ENCODE data around the gene NUF2. TPM values are rescaled to one million over a fixed set of nuclear protein-coding genes. Genes with fewer than 3 reads are reported as not detected.

NUF2 gene
- total RNA-seq, 1 experiment from 2014 or later: 30.7 TPM

GRCh38 chr1:163300568-163300967 is 21.2 kb upstream of the NUF2 start:
- Histone ChIP-seq H2BK15ac (ENCODE audit: low read depth, low read length) (no peak overlapping the region), H2BK5ac (ENCODE audit: insufficient read length, low read length) (no peak overlapping the region), H4K5ac (ENCODE audit: insufficient read length, low read depth, low read length) (no peak overlapping the region), H3K23me2 (ENCODE audit: insufficient read length, low read depth, low read length, poor library complexity, severe bottlenecking) (no peaks in the 10 kb centered on the region), H4K91ac (ENCODE audit: insufficient read length, low read depth, low read length) (no peak overlapping the region), H2BK12ac (ENCODE audit: insufficient read length, low read depth, low read length) (no peak overlapping the region), H3K18ac (ENCODE audit: insufficient read length, low read depth, low read length) (no peak overlapping the region), H2BK120ac (ENCODE audit: low read depth, low read length, poor library complexity, severe bottlenecking) (no peak overlapping the region), H2AK5ac (ENCODE audit: insufficient read length, low read length) (no peak overlapping the region), H2AFZ (ENCODE audit: low read length) (no peak overlapping the region), H4K8ac (replicated peaks; ENCODE audit: insufficient read length, low read depth, low read length) (no peak overlapping the region), H3K14ac (ENCODE audit: insufficient read depth, low read length) (no peak overlapping the region), H3K9ac (ENCODE audit: extremely low read depth, insufficient read length, low read length) (no peak overlapping the region), H3K4me2 (ENCODE audit: insufficient read depth, insufficient read length, low read length) (no peak overlapping the region), H3K23ac (ENCODE audit: insufficient read length, low read depth, low read length) (no peak overlapping the region), H3K9me3 (ENCODE audit: control insufficient read depth, low read depth, low read length) (no peaks in the 10 kb centered on the region), H3K4ac (ENCODE audit: low read depth, low read length) (no peak overlapping the region), H2BK20ac (ENCODE audit: low read depth, low read length, poor library complexity, severe bottlenecking) (no peak overlapping the region), H3K27me3 (ENCODE audit: insufficient read depth, low read length) (no peaks in the 10 kb centered on the region), H3K56ac (ENCODE audit: insufficient read length, low read depth, low read length) (no peak overlapping the region), H3T11ph (ENCODE audit: low read length) (no peak overlapping the region), H3K79me1 (ENCODE audit: insufficient read depth, low read depth, low read length, poor library complexity, severe bottlenecking) (no peaks in the 10 kb centered on the region), H3K27ac (ENCODE audit: insufficient read length, low read depth, low read length) (no peak overlapping the region), H4K20me1 (ENCODE audit: control insufficient read depth, insufficient read depth, insufficient read length) (no peaks in the 10 kb centered on the region), H3K4me1 (ENCODE audit: insufficient read depth, low read length) (no peaks in the 10 kb centered on the region; the same call in 1 of the 2 replicates), H3K79me2 (ENCODE audit: insufficient read depth, low read length) (no peaks in the 10 kb centered on the region)
- Mint-ChIP-seq H3K36me3 (ENCODE audit: insufficient read depth in 1 of 3, low read depth in 3 of 3) (peaks cover 2 to 34% (median 6%) of the 10 kb centered on the region in 3 experiments; a peak in 4 of 7 replicates), H3K9me3 (no peaks in the 10 kb centered on the region), H3K4me3 (no peak overlapping the region), H3K4me1 (peaks cover 24 to 38% of the 10 kb centered on the region in 2 experiments), H3K27ac (no peak overlapping the region), H3K27me3 (ENCODE audit: low read depth) (no peaks in the 10 kb centered on the region)
- TF ChIP-seq CTCF (conservative IDR thresholded peaks at IDR 0.05): no peak
- no peak for DNase-seq
- no CpG with 5 or more reads among the region's 4 CpGs for WGBS (ENCODE audit: extremely low coverage, insufficient read length, low lambda C conversion rate)

Data from H9 (cell line).